Measurements from ENCODE around the gene WDR37.

DNA sequence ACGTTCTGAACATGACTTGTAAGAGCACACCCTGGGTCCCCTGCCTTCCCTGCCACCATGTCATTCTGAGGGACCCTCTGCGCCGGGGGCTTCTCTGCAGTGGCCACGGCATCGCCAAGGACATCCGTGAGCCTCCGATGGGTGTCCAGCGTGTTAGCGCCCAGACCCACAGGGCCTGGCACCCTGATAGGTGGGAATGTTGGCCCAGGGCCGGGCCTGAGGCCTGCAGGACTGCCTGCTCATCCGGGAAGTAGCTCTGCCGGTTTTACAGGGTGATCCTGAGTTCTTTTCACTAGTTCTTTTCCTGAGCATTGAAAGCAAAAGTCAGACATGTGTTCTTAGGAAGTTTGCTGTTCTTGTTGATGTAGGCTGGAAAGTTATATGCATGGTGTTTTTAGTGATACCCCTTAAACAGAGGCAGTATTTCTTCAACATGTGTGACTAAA lies 54.5 kb downstream of the WDR37 start:
- TF ChIP-seq POLR2A (IDR thresholded peaks at IDR 0.05; ENCODE audit: low read length) = no peak
- no peak for TF ChIP-seq GATA1 (IDR thresholded peaks at IDR 0.05; ENCODE audit: low read depth, low read length)

Measured in erythroblast (primary cell).